HG02852 (cell line): Measurements from ENCODE around the gene ZNF219.

Source experiments
- ATAC-seq: cut with Tn5 transposase; IDR thresholded peaks from one replicate; pipeline ENCODE4 v1.9.1; 2021; ENCODE audit warnings: mild to moderate bottlenecking, moderate library complexity; ENCODE audit not compliant: unreplicated experiment

Gene ZNF219

DNA sequence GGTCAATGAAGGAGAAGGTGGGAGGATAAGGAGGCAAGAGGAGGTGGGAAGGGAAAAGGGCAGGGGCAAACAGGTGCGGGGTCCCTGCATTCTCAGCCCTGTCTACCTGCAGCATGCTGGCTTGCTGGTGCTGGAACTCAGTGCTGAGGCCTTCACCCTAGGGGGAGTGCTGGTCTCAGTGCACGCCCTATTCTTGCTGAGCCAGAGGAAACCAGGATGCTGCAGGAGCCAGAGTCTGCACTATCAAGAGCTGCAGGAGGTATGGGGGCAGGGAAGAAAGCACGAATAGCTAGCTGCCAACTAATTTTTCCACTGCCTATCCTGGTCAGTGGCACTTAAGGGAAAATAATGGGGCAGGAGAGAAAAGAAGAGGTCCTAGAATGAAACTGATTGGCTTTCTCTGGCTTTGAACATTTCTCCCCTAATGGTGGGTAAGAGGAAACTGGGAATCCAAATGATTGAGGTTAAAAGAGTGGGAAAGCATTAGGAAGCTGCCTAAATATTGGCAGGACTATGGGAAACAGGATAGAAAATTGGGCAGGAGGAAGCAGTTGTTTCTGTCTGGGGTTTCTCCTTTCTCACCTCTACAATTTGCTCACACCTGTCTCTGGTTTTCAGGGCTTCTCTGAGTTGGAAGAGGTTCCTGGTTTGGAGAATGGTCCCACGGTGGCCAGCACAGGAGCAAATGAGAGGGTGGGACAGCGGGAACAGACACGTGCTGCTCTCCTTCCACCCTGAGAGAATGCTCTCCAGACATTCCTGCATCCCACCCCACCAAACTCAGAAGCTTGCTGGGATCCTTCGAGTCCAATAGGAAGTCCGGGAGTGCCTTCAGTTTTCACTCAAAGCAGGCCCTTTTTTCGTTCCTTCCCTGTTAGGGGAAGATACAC lies 4.3 kb upstream of the ZNF219 start:
- ATAC-seq: no peak

- ATAC-seq: no peak
Observed at GRCh38 chr14:21101802-21102413, 3.5 kb upstream of the ZNF219 start.

- ATAC-seq: no peak
Observed at GRCh38 chr14:21100931-21101330, 2.5 kb upstream of the ZNF219 start, which contains the start of gene TMEM253. Gene TMEM253 (plus strand): TSS chr14:21101066. CDS start chr14:21101344, 278 bp downstream.

- no peak for ATAC-seq
Observed at GRCh38 chr14:21099596-21099985, 1.1 kb upstream of the ZNF219 start.

- no peak for ATAC-seq
Observed at GRCh38 chr14:21098892-21099595, 589 bp upstream of the ZNF219 start.

- no peak for ATAC-seq
Observed at GRCh38 chr14:21097636-21098075, 799 bp downstream of the ZNF219 start.

- ATAC-seq: no peak
Observed at GRCh38 chr14:21096978-21097635, 1.3 kb downstream of the ZNF219 start.

- ATAC-seq: no peak
Observed at GRCh38 chr14:21096438-21096837, 2.0 kb downstream of the ZNF219 start.

DNA sequence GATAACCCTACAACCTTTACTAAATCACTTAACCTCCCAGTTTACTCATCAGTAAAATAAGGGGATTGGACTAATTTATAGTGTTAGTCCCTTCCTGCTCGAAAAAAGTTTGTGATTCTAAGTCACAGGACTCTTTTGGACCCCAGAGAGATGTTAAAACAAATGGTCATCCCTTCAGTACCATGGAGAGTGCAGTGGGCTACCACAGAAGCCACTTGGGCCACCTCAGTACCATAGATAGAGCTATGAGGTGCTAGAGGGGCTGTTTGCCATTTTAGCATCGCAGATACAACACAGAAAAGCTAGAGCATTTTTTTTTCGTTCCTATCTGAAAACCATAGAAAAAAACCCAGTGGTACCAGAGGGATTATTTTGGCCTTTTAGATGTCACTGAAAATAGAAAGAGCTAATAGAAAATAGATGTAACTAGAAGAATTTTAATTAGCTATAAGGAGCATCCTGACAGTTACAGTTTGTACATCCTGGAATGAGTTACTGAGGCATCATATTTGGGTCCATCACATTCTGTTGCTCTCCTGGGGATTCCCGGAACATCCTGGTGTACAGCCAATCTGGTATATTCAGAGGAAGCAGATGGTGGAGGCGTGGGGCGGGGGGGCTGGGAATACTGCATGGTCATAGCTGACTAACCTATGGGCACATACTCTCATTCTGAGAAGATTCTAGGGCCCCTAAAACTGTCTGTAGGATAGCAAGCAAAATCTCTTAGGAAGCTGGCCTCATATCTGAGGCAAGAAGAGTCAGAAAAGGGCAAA lies 2.8 kb downstream of the ZNF219 start:
- no peak for ATAC-seq

DNA sequence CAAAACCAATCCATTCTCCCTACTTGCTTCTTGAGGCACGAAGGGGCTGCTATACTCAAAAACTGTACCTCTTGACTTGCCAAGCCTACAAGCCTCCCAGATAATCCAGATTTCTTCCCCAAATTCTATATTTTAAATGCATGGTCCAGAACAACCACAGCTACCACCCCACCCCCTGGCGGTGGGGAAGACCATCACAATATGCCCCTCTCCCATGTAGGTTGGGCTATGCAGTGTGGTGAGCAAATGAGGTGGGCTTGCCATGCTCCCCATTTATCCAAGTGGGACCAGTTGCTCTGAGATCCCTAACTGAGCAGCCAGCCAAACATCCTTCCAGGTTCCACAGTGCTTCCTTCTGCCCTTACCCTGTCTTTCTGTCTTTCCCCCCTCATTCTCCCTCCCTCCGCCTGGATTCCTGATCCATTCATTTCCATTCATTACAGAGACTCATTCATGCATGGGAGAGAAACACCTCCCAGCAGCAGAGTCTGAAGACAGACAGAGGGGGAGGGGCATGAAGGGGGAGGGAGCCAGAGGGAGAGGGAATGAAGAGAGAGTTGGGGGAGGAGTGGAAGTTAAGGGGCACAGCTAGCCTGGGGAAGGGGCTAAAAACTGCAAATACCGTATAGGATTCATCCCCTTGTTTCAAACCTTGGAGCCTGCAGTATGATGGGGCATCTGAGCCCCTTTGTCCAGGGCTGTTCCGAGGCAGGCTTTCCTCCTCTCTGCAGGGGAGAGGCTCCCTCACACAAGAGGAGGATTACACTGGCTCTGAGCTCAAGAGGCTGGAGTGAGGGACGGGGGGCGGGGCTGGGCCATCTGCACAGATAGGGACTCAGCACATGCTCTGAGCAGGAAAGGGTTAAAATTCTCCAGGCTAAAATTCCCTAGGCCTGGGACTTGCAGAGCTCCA lies 4.4 kb downstream of the ZNF219 start:
- ATAC-seq: no peak

GRCh38 chr14:21093018-21093417 lies 5.4 kb downstream of the ZNF219 start:
- no peak for ATAC-seq

- ATAC-seq: peak; percentile 81
Observed at GRCh38 chr14:21092273-21093011, 6.0 kb downstream of the ZNF219 start.

GRCh38 chr14:21091821-21092272 lies 6.6 kb downstream of the ZNF219 start:
- ATAC-seq: no peak

GRCh38 chr14:21090940-21091663 lies 7.4 kb downstream of the ZNF219 start:
- ATAC-seq: no peak

DNA sequence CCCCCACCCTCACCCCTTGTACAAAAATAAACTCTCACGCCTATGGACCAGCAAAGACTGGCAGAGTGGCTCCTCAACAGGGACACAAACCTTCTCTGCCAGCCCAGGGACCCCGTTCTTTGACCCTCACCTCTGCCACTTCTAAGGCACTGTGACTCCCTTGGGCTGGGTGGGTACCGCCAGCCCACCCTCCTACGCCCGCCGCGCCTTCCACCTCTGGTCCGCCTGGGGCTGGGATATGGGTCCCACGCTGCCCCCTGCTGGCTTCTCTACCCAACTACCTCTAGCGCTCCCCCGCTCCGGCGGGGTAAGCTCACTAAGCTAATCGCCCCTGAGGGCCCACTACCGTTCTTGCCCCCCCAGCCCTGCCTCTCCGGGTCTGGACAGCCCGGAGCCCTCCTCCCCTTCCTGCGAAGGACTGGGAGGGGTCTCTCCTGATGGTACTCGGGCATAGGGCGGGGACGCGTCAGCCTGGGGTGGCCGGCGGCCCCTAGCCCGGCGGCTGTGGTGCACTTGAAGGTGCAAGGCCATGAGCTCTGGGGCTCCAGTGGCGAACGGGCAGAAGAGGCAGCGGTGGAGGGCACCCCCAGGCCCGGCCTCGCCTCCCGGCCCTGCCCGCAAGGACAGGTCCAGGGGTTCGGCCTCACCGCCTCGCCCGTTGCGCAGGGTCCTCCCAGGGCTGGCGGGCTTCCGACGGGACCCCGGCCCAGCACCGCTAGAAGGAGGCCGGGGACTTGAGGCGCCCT lies 8.1 kb downstream of the ZNF219 start:
- ATAC-seq: no peak

DNA sequence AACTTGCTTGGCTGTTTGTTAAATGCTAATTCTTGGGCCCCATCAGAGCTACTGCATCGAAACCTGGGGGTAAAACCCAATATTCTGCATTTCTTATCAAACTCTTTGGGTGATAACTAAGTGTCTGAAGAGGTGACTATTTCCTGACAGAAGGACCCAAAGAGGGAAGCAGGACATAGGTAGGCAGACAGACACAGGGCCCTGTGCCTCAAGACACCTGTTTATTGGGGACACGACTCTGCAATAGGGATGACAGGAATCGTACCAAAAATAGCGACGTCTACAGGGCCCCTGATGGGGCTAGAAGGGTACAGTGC lies 8.6 kb downstream of the ZNF219 start:
- ATAC-seq: no peak

GRCh38 chr14:21089271-21089670 lies 9.2 kb downstream of the ZNF219 start:
- no peak for ATAC-seq
